Measurements from ENCODE around the gene CACHD1. TPM values are rescaled to one million over a fixed set of nuclear protein-coding genes. Genes with fewer than 3 reads are reported as not detected.

Gene CACHD1
- total RNA-seq, 1 experiment from 2014 or later, result 8.4 TPM

DNA sequence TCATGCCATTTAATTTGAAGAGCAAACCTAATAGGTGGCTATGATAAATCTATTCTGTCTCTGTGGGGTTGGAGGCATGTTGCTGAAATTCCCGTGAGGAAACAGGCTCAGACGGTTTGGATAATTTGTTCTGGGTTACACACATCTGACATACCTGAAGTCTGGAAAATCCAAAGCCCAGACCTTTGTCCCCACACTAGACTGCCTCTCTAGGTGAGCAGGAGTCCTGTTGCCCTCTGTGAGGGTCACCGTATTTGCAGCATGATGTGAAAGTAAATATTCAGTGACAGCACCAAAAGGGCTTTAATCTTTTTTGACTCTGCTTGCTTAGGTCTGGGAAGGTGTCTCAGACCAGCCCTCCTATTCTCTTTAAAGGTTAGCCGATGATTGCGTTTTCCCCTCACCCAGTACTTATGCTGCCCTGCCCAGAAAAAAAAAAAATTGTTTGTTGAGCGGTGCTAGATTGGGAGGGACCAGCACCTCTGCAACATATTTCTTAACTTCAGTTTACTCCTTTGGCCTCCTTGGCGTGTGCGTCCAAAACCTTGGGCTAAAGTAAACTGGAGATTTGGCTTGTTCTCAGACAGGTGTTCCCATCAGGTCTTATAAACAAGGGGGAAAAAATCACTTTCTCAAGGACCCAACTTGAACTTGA lies 67.0 kb downstream of the CACHD1 start (continued):
- TF ChIP-seq JUND (IDR thresholded peaks at IDR 0.05) (no peak), CBX3 (IDR thresholded peaks at IDR 0.05; ENCODE audit: low read depth) (no peak), CEBPB (IDR thresholded peaks at IDR 0.05; ENCODE audit: low read depth) (no peak), ZFX (IDR thresholded peaks at IDR 0.05) (no peak), FOSL1 (IDR thresholded peaks at IDR 0.05; ENCODE audit: low read depth) (no peak), TCF7L2 (IDR thresholded peaks at IDR 0.05; ENCODE audit: borderline replicate concordance, extremely low read depth, insufficient read depth, insufficient read length) (no peak)

DNA sequence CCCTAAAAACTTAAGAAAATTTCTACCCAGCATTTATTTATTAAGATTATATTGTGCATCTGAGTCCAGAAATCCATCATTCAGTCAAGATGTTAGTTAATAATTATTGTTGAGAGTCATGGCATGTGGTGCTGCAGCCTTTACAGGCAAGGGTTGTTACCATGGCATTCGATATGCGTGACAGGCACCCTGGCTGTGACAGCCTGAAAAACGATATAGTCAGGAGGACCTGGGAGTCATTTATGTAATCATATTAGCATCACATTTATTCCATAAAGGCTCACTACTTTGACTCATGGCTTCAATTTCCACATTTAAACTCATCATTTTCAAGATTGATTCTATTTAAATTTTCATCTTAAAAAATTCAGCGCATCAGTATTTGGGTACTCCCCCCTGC lies 68.0 kb downstream of the CACHD1 start:
- TF ChIP-seq POLR2AphosphoS5 (IDR thresholded peaks at IDR 0.05; ENCODE audit: low read depth, low read length) (no peak), EZH2 (IDR thresholded peaks at IDR 0.05) (no peak), ELF1 (IDR thresholded peaks at IDR 0.05; ENCODE audit: borderline replicate concordance, low read depth) (no peak), JUND (IDR thresholded peaks at IDR 0.05) (no peak), FOSL1 (IDR thresholded peaks at IDR 0.05; ENCODE audit: low read depth) (no peak), ZFX (IDR thresholded peaks at IDR 0.05) (no peak), EGR1 (IDR thresholded peaks at IDR 0.05; ENCODE audit: low read depth) (no peak), YY1 (IDR thresholded peaks at IDR 0.05; ENCODE audit: extremely low read depth, insufficient replicate concordance, low read depth, low read length) (no peak), POLR2A (IDR thresholded peaks at IDR 0.05; ENCODE audit: borderline replicate concordance, extremely low read depth, insufficient read depth, insufficient read length) (no peak), RAD21 (IDR thresholded peaks at IDR 0.05; ENCODE audit: low read depth) (no peak)
- TF ChIP-seq, protein P1, sequence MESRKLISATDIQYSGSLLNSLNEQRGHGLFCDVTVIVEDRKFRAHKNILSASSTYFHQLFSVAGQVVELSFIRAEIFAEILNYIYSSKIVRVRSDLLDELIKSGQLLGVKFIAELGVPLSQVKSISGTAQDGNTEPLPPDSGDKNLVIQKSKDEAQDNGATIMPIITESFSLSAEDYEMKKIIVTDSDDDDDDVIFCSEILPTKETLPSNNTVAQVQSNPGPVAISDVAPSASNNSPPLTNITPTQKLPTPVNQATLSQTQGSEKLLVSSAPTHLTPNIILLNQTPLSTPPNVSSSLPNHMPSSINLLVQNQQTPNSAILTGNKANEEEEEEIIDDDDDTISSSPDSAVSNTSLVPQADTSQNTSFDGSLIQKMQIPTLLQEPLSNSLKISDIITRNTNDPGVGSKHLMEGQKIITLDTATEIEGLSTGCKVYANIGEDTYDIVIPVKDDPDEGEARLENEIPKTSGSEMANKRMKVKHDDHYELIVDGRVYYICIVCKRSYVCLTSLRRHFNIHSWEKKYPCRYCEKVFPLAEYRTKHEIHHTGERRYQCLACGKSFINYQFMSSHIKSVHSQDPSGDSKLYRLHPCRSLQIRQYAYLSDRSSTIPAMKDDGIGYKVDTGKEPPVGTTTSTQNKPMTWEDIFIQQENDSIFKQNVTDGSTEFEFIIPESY (IDR thresholded peaks at IDR 0.05; ENCODE audit: extremely low read depth, insufficient replicate concordance, low read length), result no peak
- TF ChIP-seq, protein P2, sequence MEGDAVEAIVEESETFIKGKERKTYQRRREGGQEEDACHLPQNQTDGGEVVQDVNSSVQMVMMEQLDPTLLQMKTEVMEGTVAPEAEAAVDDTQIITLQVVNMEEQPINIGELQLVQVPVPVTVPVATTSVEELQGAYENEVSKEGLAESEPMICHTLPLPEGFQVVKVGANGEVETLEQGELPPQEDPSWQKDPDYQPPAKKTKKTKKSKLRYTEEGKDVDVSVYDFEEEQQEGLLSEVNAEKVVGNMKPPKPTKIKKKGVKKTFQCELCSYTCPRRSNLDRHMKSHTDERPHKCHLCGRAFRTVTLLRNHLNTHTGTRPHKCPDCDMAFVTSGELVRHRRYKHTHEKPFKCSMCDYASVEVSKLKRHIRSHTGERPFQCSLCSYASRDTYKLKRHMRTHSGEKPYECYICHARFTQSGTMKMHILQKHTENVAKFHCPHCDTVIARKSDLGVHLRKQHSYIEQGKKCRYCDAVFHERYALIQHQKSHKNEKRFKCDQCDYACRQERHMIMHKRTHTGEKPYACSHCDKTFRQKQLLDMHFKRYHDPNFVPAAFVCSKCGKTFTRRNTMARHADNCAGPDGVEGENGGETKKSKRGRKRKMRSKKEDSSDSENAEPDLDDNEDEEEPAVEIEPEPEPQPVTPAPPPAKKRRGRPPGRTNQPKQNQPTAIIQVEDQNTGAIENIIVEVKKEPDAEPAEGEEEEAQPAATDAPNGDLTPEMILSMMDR (IDR thresholded peaks at IDR 0.05 in 2 of 3, conservative IDR thresholded peaks at IDR 0.05 in 1 of 3; ENCODE audit: borderline replicate concordance in 1 of 3, insufficient read depth in 1 of 3, low read depth in 2 of 3, low read length in 2 of 3), result no peak
- TF ChIP-seq, protein P3, sequence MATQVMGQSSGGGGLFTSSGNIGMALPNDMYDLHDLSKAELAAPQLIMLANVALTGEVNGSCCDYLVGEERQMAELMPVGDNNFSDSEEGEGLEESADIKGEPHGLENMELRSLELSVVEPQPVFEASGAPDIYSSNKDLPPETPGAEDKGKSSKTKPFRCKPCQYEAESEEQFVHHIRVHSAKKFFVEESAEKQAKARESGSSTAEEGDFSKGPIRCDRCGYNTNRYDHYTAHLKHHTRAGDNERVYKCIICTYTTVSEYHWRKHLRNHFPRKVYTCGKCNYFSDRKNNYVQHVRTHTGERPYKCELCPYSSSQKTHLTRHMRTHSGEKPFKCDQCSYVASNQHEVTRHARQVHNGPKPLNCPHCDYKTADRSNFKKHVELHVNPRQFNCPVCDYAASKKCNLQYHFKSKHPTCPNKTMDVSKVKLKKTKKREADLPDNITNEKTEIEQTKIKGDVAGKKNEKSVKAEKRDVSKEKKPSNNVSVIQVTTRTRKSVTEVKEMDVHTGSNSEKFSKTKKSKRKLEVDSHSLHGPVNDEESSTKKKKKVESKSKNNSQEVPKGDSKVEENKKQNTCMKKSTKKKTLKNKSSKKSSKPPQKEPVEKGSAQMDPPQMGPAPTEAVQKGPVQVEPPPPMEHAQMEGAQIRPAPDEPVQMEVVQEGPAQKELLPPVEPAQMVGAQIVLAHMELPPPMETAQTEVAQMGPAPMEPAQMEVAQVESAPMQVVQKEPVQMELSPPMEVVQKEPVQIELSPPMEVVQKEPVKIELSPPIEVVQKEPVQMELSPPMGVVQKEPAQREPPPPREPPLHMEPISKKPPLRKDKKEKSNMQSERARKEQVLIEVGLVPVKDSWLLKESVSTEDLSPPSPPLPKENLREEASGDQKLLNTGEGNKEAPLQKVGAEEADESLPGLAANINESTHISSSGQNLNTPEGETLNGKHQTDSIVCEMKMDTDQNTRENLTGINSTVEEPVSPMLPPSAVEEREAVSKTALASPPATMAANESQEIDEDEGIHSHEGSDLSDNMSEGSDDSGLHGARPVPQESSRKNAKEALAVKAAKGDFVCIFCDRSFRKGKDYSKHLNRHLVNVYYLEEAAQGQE (IDR thresholded peaks at IDR 0.05; ENCODE audit: low read depth), result no peak
- TF ChIP-seq, protein P4, sequence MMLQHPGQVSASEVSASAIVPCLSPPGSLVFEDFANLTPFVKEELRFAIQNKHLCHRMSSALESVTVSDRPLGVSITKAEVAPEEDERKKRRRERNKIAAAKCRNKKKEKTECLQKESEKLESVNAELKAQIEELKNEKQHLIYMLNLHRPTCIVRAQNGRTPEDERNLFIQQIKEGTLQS (IDR thresholded peaks at IDR 0.05), result no peak
- intact Hi-C loops (cut with micrococcal nuclease), result no loop called here
- Histone ChIP-seq H3K27me3 (ENCODE audit: insufficient read depth, low read length) (no peaks in the 10 kb centered on the region), H2AFZ (ENCODE audit: low read depth, low read length, poor library complexity, severe bottlenecking) (no peak overlapping the region), H3K4me2 (ENCODE audit: low read length) (no peak overlapping the region), H3K27ac (ENCODE audit: low read depth, low read length) (no peak overlapping the region), H3K36me3 (ENCODE audit: control insufficient read depth in 1 of 2, insufficient read depth in 2 of 2, low read length in 2 of 2) (no peaks in the 10 kb centered on the region), H3K4me1 (ENCODE audit: control insufficient read depth in 1 of 2, insufficient read depth in 2 of 2, low read length in 2 of 2) (no peaks in the 10 kb centered on the region), H3K4me3 (replicated peaks in 1 of 2; ENCODE audit: low read depth in 1 of 2, low read length in 2 of 2) (no peak overlapping the region), H4K20me1 (ENCODE audit: insufficient read depth) (no peaks in the 10 kb centered on the region), H3K9me2 (ENCODE audit: insufficient read depth) (no peaks in the 10 kb centered on the region), H3K79me2 (ENCODE audit: insufficient read depth, low read length) (0 out of 2 replicates have a peak, but pooled peaks cover 2% of the 10 kb centered on the region), H3K9ac (ENCODE audit: low read length) (no peak overlapping the region), H3K9me3 (ENCODE audit: control insufficient read depth in 1 of 2, insufficient read depth in 1 of 2, low read depth in 1 of 2, low read length in 2 of 2) (no peaks in the 10 kb centered on the region)
- DNase-seq (ENCODE audit: low read depth, low spot score), result no peak
- ChIA-PET POLR2A (no interaction called here), RAD21 (ENCODE audit: low non-redundant PET in 1 of 2, low total read pairs in 2 of 2, uncharacterized antibody in 2 of 2, unreplicated experiment in 2 of 2) (no interaction called here), CTCF (no interaction called here)
- BruUV-seq (replicated peaks), result no TSS peak
- no peak for ATAC-seq

All from HCT116 (cell line).